NCI-H1436 (cell line): Measurements from ENCODE around the gene UBE2G2.

Source experiments
- DNase-seq: peaks from one replicate; lab custom pipeline; 2025; lab: John Stamatoyannopoulos, UW

UBE2G2 gene

DNA sequence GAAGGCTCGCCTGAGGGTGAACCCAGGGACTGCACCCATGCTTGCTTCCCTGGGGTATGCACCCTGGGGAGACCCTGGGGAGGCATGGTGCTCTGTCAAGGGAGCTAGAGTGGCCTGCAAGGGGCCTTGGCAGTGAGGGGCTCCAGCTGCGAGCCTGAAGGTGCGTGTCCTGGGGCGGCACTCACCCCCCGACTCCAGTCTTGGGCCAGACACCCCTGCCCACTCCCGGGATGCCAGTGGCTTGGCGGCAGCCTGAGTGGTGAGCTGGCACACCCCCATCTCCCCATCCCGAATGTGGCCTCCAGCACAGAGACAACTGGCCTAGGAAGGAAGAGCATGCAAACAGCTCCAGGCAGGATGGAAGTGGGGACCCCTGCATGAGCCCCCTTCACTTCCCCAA, 13.6 kb upstream of the UBE2G2 start:
- DNase-seq = no peak

GRCh38 chr21:44814498-44815023, 12.9 kb upstream of the UBE2G2 start:
- no peak for DNase-seq

- no peak for DNase-seq
Observed at GRCh38 chr21:44813727-44814126, 12.1 kb upstream of the UBE2G2 start.

- no peak for DNase-seq
Observed at GRCh38 chr21:44813149-44813548, 11.5 kb upstream of the UBE2G2 start.

DNA sequence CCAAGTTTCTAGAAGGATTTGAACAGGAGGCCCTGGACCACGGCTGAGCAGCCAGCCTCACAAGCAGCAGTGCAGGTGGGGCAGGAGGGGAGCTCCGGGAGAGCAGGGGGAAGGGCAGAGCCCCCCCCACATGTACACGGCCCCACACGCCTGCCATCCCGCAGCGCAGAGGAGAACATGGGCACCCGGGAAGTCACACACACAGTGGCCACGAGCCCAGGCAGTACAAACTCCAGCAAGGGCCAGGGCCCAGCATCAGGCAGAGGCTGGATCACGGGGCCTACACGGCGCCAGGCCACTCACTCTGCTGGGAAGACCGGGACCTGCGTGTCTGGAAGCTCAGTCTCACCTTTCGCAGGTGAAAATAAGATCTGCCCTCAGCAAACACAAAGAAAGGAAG, 11.0 kb upstream of the UBE2G2 start:
- no peak for DNase-seq

DNA sequence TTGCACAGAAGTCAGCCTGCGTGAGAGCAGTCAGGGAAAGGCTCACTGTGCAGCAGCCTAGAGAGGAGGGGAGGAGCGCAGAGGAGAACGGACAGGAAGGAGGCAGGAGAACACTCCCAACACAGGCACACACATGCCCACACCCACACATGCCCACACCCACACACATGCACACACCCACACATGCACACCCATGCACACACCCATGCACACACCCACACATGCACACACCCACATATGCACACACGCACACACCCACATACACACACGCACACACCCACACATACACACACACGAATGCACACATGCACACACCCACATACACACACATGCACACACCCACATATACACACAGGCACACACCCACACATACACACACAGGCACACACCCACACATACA, 9.2 kb upstream of the UBE2G2 start:
- no peak for DNase-seq

GRCh38 chr21:44805859-44806258, 4.2 kb upstream of the UBE2G2 start:
- no peak for DNase-seq

GRCh38 chr21:44805226-44805625, 3.6 kb upstream of the UBE2G2 start:
- DNase-seq = no peak

DNA sequence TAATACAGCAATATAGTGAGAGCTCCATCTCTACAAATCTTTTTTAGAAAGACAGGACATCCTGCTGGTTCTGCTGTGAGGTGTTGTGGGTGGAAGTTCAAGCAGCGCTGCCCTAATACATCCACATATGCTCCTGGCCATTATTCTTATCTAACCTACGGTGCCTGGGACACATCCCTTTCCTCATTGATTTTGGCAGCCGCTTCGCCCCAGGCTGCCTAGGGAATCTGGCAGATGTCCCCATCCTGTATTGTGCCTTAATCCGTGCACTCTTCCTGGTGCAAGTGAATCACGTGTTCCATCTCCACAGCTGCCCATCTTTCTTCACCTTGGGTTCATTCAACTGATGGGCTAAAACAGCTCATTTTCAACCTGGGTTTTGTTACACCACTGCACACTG, 3.1 kb upstream of the UBE2G2 start:
- DNase-seq = no peak

DNA sequence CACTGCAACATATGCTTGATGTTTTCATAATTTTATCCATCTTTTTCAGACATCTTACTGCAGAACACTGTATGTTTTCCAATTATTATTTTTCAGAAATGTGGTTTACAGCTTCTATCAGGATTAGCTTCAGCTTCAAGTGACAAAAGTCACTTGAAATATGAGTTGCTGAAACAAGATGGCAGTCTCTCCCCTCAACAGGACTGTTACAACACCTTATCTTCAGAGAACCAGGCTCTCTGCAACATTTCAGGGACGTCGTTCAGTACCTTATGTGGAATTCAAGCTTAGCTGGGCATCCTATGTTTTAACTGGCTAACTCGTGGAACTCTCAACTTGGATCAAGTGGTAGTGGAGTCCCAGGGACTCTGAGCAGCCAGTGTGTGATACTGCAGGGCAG, 2.0 kb upstream of the UBE2G2 start:
- DNase-seq = no peak

GRCh38 chr21:44802396-44803153, 955 bp upstream of the UBE2G2 start:
- DNase-seq = no peak

- DNase-seq = peak; percentile 39
Observed at GRCh38 chr21:44800971-44801467, 601 bp downstream of the UBE2G2 start.

DNA sequence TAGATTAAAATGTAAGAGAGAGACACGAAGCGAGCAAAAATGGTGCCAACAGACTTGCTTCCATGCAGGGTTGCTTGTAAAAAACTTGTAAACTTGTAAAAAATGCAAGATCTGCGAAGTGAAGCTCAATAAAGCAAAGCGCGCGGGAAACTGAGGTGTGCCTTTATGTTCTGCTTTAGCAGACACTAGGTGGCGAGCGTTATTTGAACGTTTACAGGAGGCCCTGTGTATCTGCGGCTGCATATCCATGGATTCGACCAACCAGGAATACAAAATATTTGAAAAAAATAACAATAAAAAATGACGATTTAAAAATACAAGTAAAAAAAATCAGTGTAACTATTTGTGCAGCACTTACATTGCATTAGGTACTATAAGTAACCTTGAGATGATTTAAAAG, 1.5 kb downstream of the UBE2G2 start:
- no peak for DNase-seq

DNA sequence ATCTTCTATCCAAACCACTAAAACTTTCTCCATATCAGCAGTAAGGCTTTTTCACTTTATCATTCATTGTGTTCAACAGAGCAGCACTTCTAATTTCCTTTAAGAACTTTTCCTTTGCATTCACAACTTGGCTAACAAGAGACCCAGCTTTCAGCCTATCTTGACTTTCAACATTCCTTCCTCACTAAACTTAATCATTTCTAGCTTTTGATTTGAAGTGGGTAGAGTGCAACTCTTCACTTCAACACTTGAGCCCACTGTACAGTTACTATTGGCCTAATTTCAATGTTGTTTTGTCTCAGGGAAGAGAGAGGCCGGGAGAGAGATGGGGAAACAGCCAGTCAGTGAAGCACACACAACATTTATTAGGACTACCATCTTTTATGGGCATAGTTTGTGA, 2.0 kb downstream of the UBE2G2 start:
- DNase-seq = no peak

DNA sequence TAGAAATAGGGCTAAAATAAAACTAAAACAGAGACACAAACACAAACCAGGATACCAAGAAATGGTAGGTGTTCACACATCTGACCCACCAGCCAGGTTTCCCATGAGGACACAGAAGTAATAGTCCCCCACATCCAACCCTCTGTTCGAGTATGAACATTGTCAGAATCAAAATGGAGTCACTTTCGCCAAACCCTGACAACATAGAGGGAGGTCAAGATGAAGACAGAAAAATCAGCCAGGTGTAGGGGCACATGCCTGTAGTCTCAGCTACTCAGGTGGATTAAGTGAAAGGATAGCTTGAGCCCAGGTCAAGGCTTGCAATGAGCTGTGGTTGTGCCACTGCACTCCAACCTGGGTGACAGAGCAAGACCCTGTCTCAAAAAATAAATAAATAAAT, 3.8 kb downstream of the UBE2G2 start:
- DNase-seq = no peak

GRCh38 chr21:44795342-44795741, 6.3 kb downstream of the UBE2G2 start:
- DNase-seq = no peak

DNA sequence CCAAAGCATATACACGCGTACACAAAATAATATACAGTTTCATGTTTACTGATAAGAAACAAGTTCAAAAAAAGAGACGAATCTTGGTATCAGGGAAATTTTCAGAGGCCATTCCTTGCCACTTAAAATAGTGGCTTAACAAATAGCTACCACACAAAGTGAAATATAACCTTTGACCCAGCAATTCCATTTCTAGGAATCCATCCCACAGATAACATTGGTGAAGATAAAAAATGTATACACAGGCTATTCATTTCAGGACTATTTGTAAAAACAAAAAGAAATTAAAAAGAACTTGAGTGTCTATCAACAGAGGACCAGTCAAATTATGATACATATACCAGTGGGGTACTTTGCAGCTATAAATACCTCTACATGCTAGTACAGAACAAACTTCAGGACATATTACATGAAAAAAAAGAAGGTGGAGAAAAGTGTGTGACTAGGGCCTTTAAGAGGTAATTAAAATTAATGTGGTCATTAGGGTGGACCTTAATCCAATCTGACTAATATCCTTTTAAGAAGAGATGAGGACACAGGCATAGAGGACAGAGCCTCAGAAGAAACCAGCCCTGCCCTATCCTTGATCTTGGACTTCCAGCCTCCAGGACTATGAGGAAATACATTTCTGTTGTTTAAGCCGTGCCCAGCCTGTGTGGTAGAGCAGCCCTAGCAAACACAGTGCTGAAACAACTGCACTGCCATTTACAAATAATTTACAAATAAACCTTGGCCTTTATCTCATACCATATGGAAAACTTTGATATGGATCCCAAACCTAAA, 7.8 kb downstream of the UBE2G2 start:
- DNase-seq = no peak

- DNase-seq = peak; percentile 60
Observed at GRCh38 chr21:44792702-44793591, 8.7 kb downstream of the UBE2G2 start.

DNA sequence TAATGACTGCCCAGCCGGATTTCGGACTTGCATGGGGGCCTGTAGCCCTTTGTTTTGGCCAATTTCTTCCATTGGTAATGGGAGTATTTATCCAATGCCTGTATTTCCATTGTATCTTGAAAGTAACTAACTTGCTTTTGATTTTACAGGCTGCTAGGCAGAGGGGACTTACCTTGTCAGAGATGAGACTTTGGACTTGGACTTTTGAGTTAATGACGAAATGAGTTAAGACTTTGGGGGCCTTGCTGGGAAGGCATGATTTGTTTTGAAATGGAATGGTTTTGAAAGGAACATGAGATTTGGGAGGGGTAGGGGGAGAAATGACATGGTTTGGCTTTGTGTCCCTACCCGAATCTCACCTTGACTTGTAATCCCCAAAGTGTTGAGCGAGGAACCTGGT, 9.6 kb downstream of the UBE2G2 start:
- DNase-seq = no peak

DNA sequence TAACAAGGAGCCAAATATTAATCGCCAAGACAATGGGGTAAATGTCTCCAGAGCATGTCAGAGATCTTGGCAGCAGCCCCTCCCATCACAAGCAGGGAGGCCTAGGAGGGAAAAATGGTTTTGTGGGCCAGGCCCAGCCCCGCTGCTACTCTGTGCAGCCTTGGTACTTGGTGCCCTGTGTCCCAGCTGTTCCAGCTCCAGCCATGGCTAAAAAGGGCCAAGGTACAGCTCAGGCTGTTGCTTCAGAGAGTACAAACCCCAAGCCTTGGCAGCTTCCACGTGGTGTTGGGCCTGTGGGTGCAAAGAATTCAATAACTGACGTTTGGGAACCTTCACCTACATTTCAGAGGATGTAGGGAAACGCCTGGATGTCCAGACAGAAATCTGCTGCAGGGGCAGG, 10.4 kb downstream of the UBE2G2 start:
- no peak for DNase-seq

GRCh38 chr21:44790368-44790767, 11.3 kb downstream of the UBE2G2 start:
- DNase-seq = no peak

DNA sequence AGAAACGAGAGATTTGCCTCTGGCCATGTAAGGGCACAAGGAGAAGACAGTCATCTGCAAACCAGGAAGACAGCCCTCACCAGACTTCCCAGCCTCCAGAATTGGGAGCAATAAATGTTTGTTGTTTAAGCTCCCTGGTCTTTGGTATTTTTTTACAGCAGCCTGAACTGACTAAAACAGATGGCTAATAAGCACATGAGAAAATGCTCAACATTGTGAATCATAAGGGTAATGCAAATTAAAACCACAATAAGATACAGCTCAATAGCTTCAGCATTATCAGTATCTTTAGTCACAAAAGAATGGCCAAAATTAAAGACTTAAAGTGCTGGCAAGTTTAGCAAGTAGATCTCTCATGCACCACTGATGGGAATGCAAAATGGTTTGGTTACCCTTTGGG, 11.7 kb downstream of the UBE2G2 start:
- DNase-seq = no peak
